SK-N-SH (cell line): ENCODE data around the gene MYO1F. TPM values are rescaled to one million over a fixed set of nuclear protein-coding genes. Genes with fewer than 3 reads are reported as not detected.

Experiments
- CTCF ChIA-PET: fragments of 300-600, 350-600 bp; formaldehyde crosslinking; extraction: SDS; loops from one replicate; lab custom pipeline; 2021; lab: Yijun Ruan, JAX
- POLR2A ChIA-PET: fragments of 350-600 bp; sonication (Branson Sonifier 250); formaldehyde crosslinking; extraction: SDS; loops from one replicate; lab custom pipeline; 2020; ENCODE audit warnings: antibody characterized with exemption, inconsistent platforms; lab: Yijun Ruan, JAX
- DNase-seq: peaks from one replicate; pipeline ENCODE4 v3.0.0; 2012
- H2AFZ ChIP-seq: fragments of 200-600 bp; sonication (generic); 2 replicates; pipeline ENCODE4 v1.8.1; 2016; ENCODE audit warnings: antibody characterized with exemption, mild to moderate bottlenecking, low read depth
- H3F3A ChIP-seq: fragments of 200-600 bp; sonication (generic); replicated peaks from 2 replicates; pipeline ENCODE3; 2016; ENCODE audit warnings: antibody characterized with exemption, mild to moderate bottlenecking; ENCODE audit not compliant: insufficient read depth
- H3K27ac ChIP-seq, 2 experiments: fragments of 200-500 bp in 1 of 2; fragments of 200-600 bp in 1 of 2; sonication (Bioruptor generic) in 1 of 2; sonication (generic), shearing (Covaris generic) in 1 of 2; 2 replicates each; pipeline versions ENCODE4 v1.5.1 to v1.6.1; 2014 to 2016; ENCODE audit warnings: low read depth in 2 of 2, inconsistent platforms in 1 of 2, low read length in 1 of 2, mild to moderate bottlenecking in 1 of 2, mixed read lengths in 1 of 2
- H3K27me3 ChIP-seq: fragments of 200-600 bp; sonication (generic), shearing (Covaris generic); 2 replicates; pipeline ENCODE4 v1.6.1; 2016; ENCODE audit warnings: mixed run types; ENCODE audit not compliant: insufficient read depth
- H3K36me3 ChIP-seq, 2 experiments: fragments of 200-500 bp in 1 of 2; fragments of 200-600 bp in 1 of 2; sonication (Bioruptor generic) in 1 of 2; sonication (generic) in 1 of 2; replicated peaks in 1 of 2; 2 replicates each; pipeline versions ENCODE3 to v1.5.1; 2014 to 2016; ENCODE audit warnings: low read length in 1 of 2, mild to moderate bottlenecking in 1 of 2; ENCODE audit not compliant: insufficient read depth in 2 of 2, control insufficient read depth in 1 of 2
- H3K4me1 ChIP-seq, 2 experiments: fragments of 200-500 bp in 1 of 2; fragments of 200-600 bp in 1 of 2; sonication (Bioruptor generic) in 1 of 2; sonication (generic), shearing (Covaris generic) in 1 of 2; 2 replicates each; pipeline versions ENCODE4 v1.5.1 to v1.6.1; 2014 to 2016; ENCODE audit warnings: low read depth in 1 of 2, low read length in 1 of 2, mixed run types in 1 of 2; ENCODE audit not compliant: insufficient read depth in 2 of 2, control insufficient read depth in 1 of 2
- H3K4me2 ChIP-seq: fragments of 200-600 bp; sonication (generic), shearing (Covaris generic); 2 replicates; pipeline ENCODE4 v1.6.1; 2017; ENCODE audit warnings: mixed run types
- H3K4me3 ChIP-seq, 2 experiments: fragments of 200-500 bp in 1 of 2; fragments of 200-600 bp in 1 of 2; sonication (Bioruptor generic) in 1 of 2; sonication (generic), shearing (Covaris generic) in 1 of 2; 2 replicates each; pipeline versions ENCODE4 v1.5.1 to v1.8.1; 2014 to 2016; ENCODE audit warnings: low read depth in 2 of 2, inconsistent platforms in 1 of 2, low read length in 1 of 2, mild to moderate bottlenecking in 1 of 2, mixed read lengths in 1 of 2, moderate library complexity in 1 of 2
- H3K79me2 ChIP-seq: fragments of 200-600 bp; sonication (generic); 2 replicates; pipeline ENCODE4 v1.8.1; 2017; ENCODE audit warnings: mild to moderate bottlenecking; ENCODE audit not compliant: insufficient read depth
- H3K9ac ChIP-seq: fragments of 200-600 bp; sonication (generic); 2 replicates; pipeline ENCODE4 v1.6.1; 2017; ENCODE audit warnings: mixed run types
- H3K9me2 ChIP-seq: fragments of 200-600 bp; sonication (generic); 2 replicates; pipeline ENCODE4 v1.6.1; 2017; ENCODE audit warnings: mixed run types
- H3K9me3 ChIP-seq: fragments of 200-600 bp; sonication (generic); 2 replicates; pipeline ENCODE4 v1.6.1; 2017; ENCODE audit warnings: mixed run types, mild to moderate bottlenecking, moderate library complexity
- H4K20me1 ChIP-seq: fragments of 200-600 bp; sonication (generic); 2 replicates; pipeline ENCODE4 v1.6.1; 2017; ENCODE audit warnings: mild to moderate bottlenecking, mixed run types; ENCODE audit not compliant: insufficient read depth
- FOXJ3 ChIP-seq: sonication (generic); formaldehyde crosslinking; IDR thresholded peaks from 2 replicates; pipeline ENCODE4 v1.5.1; 2020; ENCODE audit warnings: mild to moderate bottlenecking, missing genetic modification reagents
- FOXM1 ChIP-seq: IDR thresholded peaks from 2 replicates; pipeline ENCODE4 v1.4.0; 2012; ENCODE audit warnings: low read depth, mild to moderate bottlenecking
- NRF1 ChIP-seq: IDR thresholded peaks from 2 replicates; pipeline ENCODE4 v1.6.1; 2012; ENCODE audit warnings: low read depth, mild to moderate bottlenecking, low read length
- YY1 ChIP-seq: IDR thresholded peaks from 2 replicates; pipeline ENCODE4 v1.4.0; 2012; ENCODE audit warnings: low read depth, mild to moderate bottlenecking
- WGBS: methylation state at CpG from one replicate; pipeline ENCODE4 v1.1.6; 2017; ENCODE audit warnings: low lambda C conversion rate; 5-methylcytosine and 5-hydroxymethylcytosine counted together
- polyA plus RNA-seq, 3 experiments: library from polyadenylated mRNA; depleted of rRNA; stranded (reverse); fragments of >200 nt; gene quantifications; 2 replicates each; pipeline ENCODE4 v1.2.3, GENCODE V29; 2012
- TF ChIP-seq, protein P1 (sequence below): fragments of 150-350 bp; IDR thresholded peaks from 2 replicates; pipeline ENCODE4 v1.6.1; 2016; ENCODE audit warnings: mild to moderate bottlenecking, low read depth, low read length
- TF ChIP-seq, protein P2 (sequence below): IDR thresholded peaks from 2 replicates; pipeline ENCODE4 v1.4.0; 2012; ENCODE audit warnings: low read depth, borderline replicate concordance
- TF ChIP-seq, protein P3 (sequence below): IDR thresholded peaks from 2 replicates; pipeline ENCODE4; 2012

The MYO1F gene
- polyA plus RNA-seq, 1 of the 3 experiments (the other 2 are of a cell fraction): 0.51 TPM

DNA sequence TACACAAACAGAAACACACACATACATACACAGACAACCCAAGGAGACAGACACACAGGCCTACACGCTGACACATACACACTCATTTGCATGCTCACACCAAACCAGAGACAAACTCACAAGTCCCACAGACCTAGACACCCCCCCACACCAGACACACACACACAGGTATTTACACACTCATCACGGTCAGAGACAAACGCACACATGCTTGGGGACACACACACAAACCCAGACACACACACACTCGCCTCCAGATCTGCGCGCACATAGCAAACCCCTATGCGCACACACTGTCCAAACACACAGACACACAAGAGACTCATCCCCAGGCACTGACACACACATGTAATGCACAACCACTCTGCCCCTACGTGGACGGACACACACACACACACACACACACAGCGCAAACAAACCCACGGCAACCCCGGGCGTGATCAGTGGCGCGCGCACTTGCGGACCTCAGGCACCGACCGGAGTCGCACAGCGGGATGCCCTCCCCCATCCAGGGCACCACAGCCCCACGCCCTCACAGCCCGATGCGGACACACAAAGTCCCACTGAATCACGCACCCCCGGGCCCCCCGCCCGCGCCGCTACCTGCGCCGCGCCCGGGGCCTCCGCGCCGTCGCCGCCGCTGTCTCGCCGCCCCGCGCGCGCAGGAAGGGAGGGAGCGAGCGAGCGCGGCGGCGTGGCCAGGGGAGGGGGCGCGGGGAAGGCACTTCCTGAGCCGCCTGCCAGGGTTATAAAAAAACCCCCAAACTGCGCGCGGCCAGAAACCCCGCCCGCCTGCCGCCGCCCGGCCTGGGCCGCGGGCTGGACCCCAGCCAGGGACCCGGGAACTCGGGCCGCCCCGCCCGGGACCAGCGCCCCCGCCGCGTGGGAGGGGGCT, 33.0 kb upstream of the MYO1F start, which contains the start of gene ADAMTS10 (continued):
- TF ChIP-seq, protein P1, sequence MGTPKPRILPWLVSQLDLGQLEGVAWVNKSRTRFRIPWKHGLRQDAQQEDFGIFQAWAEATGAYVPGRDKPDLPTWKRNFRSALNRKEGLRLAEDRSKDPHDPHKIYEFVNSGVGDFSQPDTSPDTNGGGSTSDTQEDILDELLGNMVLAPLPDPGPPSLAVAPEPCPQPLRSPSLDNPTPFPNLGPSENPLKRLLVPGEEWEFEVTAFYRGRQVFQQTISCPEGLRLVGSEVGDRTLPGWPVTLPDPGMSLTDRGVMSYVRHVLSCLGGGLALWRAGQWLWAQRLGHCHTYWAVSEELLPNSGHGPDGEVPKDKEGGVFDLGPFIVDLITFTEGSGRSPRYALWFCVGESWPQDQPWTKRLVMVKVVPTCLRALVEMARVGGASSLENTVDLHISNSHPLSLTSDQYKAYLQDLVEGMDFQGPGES: no peak
- no peak for TF ChIP-seq FOXM1
- TF ChIP-seq, protein P2, sequence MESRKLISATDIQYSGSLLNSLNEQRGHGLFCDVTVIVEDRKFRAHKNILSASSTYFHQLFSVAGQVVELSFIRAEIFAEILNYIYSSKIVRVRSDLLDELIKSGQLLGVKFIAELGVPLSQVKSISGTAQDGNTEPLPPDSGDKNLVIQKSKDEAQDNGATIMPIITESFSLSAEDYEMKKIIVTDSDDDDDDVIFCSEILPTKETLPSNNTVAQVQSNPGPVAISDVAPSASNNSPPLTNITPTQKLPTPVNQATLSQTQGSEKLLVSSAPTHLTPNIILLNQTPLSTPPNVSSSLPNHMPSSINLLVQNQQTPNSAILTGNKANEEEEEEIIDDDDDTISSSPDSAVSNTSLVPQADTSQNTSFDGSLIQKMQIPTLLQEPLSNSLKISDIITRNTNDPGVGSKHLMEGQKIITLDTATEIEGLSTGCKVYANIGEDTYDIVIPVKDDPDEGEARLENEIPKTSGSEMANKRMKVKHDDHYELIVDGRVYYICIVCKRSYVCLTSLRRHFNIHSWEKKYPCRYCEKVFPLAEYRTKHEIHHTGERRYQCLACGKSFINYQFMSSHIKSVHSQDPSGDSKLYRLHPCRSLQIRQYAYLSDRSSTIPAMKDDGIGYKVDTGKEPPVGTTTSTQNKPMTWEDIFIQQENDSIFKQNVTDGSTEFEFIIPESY: no peak

DNA sequence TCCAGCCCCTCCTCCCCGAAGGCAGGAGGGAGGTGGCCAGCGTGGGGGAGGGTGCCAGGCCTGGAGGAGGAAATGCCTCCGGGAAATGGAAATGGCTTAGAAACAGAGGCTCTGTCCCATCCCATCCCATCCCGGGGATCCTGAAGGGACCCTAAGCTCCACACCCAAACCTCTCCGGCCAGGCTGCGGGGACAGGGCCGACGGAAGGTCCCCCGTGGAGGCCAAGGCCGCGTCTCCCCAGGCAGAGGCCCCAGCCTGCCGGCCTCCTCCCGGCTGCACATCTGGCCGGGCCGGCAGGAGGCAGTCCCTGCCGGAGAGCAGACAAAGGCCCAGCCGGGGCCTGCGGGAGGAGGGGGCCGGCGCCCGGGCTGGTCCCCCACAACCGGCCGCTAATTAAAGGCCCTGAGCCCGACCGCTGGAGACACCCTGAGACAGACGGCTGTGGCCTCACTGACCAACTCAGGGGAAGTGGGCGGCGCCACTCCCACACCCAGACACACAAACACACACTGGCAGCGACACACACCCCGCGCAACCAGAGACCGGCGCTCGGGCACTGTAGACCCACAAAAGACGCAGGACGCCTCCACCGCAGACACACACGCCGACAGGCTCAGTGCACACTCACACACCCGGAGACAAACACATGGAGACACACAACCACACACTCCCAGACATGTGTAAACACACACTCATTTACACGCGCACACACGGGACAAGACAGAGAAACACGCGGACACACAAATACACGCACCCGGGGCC, 32.2 kb upstream of the MYO1F start:
- Histone ChIP-seq H4K20me1 (no peaks in the 10 kb centered on the region), H3K9ac (peak overlapping the region; percentile 62), H3K4me2 (peak overlapping the region; percentile 79), H3K27me3 (no peaks in the 10 kb centered on the region), H3K4me1 (peaks cover 0 to 5% of the 10 kb centered on the region in 2 experiments; a peak in 2 of 4 replicates), H3K36me3 (no peaks in the 10 kb centered on the region), H3K4me3 (peak overlapping the region; percentile 52 to 61), H2AFZ (peak overlapping the region; percentile 78), H3K9me3 (no peaks in the 10 kb centered on the region), H3K79me2 (no peaks in the 10 kb centered on the region), H3F3A (no peaks in the 10 kb centered on the region), H3K27ac (peak overlapping the region; percentile 27 to 66; a peak in 3 of 4 replicates), H3K9me2 (no peaks in the 10 kb centered on the region)
- DNase-seq: peak; percentile 92
- TF ChIP-seq, protein P3, sequence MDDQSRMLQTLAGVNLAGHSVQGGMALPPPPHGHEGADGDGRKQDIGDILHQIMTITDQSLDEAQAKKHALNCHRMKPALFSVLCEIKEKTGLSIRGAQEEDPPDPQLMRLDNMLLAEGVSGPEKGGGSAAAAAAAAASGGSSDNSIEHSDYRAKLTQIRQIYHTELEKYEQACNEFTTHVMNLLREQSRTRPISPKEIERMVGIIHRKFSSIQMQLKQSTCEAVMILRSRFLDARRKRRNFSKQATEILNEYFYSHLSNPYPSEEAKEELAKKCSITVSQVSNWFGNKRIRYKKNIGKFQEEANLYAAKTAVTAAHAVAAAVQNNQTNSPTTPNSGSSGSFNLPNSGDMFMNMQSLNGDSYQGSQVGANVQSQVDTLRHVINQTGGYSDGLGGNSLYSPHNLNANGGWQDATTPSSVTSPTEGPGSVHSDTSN: no peak
- TF ChIP-seq NRF1 (no peak), FOXJ3 (CRISPR knock-in tag) (no peak)
- ChIA-PET CTCF (no interaction called here), POLR2A (no interaction called here)
- 18% methylated on average over 16 of the region's 47 CpGs for WGBS

DNA sequence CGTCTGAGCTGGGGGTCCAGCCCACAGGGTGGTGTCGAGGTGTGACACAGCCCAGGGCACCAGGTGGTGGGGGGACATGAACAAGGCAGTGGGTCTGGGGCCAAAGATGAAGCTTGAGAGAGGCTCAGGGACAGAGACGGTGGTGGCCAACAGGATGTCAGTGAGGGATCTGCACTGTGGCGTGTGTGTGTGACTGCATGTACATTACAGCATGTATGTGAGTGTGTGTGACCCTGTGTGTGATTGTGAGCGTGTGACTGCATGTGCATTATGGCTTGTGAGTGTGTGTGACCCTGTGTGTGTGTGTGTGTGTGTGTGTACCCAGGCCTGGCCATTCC, 31.7 kb upstream of the MYO1F start:
- no peaks in the 10 kb centered on the region for H3K9me3 ChIP-seq
- no peak for DNase-seq
- no peaks in the 10 kb centered on the region for H3F3A ChIP-seq
- no peaks in the 10 kb centered on the region for H3K36me3 ChIP-seq
- peaks cover 0 to 5% of the 10 kb centered on the region in 2 experiments; a peak in 2 of 4 replicates for H3K4me1 ChIP-seq
- ChIA-PET POLR2A (no interaction called here), CTCF (interaction anchor here (0.7 kb wide), 1 partner anchor 29 kb away, joined by 3 read pairs; no protein-coding TSS in a partner anchor)
- H3K4me2 ChIP-seq: peak overlapping the region; percentile 79
- H2AFZ ChIP-seq: no peak overlapping the region; the same call in 1 of the 2 replicates
- no peaks in the 10 kb centered on the region for H4K20me1 ChIP-seq
- peak overlapping the region in 1 of 2 experiments; percentile 66; a peak in 2 of 4 replicates for H3K27ac ChIP-seq
- WGBS: 70% methylated on average over 5 of the region's 5 CpGs
- no peak for TF ChIP-seq YY1
- no peaks in the 10 kb centered on the region for H3K27me3 ChIP-seq
- H3K9me2 ChIP-seq: no peaks in the 10 kb centered on the region
- peak overlapping the region; percentile 52 to 61 for H3K4me3 ChIP-seq
- H3K79me2 ChIP-seq: no peaks in the 10 kb centered on the region
- peak overlapping the region; percentile 62; the same call in 1 of the 2 replicates for H3K9ac ChIP-seq
